ENCODE data around the gene METTL27.

- TF ChIP-seq CTCF (IDR thresholded peaks at IDR 0.05) (no peak), POLR2A (IDR thresholded peaks at IDR 0.05) (no peak)
Measured at GRCh38 chr7:73864981-73865711, 22.8 kb upstream of the METTL27 start.
